ENCODE results near the gene AADACL4. TPM values are rescaled to one million over a fixed set of nuclear protein-coding genes. Genes with fewer than 3 reads are reported as not detected.

Gene AADACL4
- total RNA-seq, 1 donor from 2014 or later, result not detected

- Mint-ChIP-seq H3K27me3 (ENCODE audit: insufficient read depth) (no peaks in the 10 kb centered on the region), H3K27ac (no peak overlapping the region), H3K4me1 (ENCODE audit: low read depth) (peaks cover 31% of the 10 kb centered on the region), H3K36me3 (ENCODE audit: low read depth) (no peaks in the 10 kb centered on the region), H3K4me3 (no peak overlapping the region), H3K9me3 (no peaks in the 10 kb centered on the region)
- intact Hi-C loops (cut with micrococcal nuclease), result no loop called here
- DNase-seq (ENCODE audit: low spot score), result no peak
These were observed 21.4 kb upstream of the AADACL4 start for GRCh38 chr1:12622506-12622905.

GRCh38 chr1:12625276-12625675 is 18.6 kb upstream of the AADACL4 start:
- no peak for DNase-seq (ENCODE audit: low spot score)
- Mint-ChIP-seq H3K4me3 (no peak overlapping the region), H3K36me3 (ENCODE audit: low read depth) (no peaks in the 10 kb centered on the region), H3K4me1 (ENCODE audit: low read depth) (peaks cover 6% of the 10 kb centered on the region), H3K9me3 (no peaks in the 10 kb centered on the region), H3K27me3 (ENCODE audit: insufficient read depth) (peaks cover 3% of the 10 kb centered on the region), H3K27ac (no peak overlapping the region)
- intact Hi-C loops (cut with micrococcal nuclease), result no loop called here

GRCh38 chr1:12626888-12627287 is 17.0 kb upstream of the AADACL4 start:
- Mint-ChIP-seq H3K27me3 (ENCODE audit: insufficient read depth) (peaks cover 3% of the 10 kb centered on the region), H3K4me3 (no peak overlapping the region), H3K36me3 (ENCODE audit: low read depth) (no peaks in the 10 kb centered on the region), H3K9me3 (no peaks in the 10 kb centered on the region), H3K27ac (no peak overlapping the region), H3K4me1 (ENCODE audit: low read depth) (peaks cover 2% of the 10 kb centered on the region)
- DNase-seq (ENCODE audit: low spot score), result no peak
- intact Hi-C loops (cut with micrococcal nuclease), result no loop called here

GRCh38 chr1:12627296-12627695 is 16.6 kb upstream of the AADACL4 start:
- intact Hi-C loops (cut with micrococcal nuclease), result no loop called here
- Mint-ChIP-seq H3K4me3 (no peak overlapping the region), H3K27me3 (ENCODE audit: insufficient read depth) (peaks cover 5% of the 10 kb centered on the region)

GRCh38 chr1:12629511-12629956 is 14.4 kb upstream of the AADACL4 start:
- H3K27me3 Mint-ChIP-seq (ENCODE audit: insufficient read depth), result peaks cover 7% of the 10 kb centered on the region
- intact Hi-C loops (cut with micrococcal nuclease), result no loop called here
- no peaks in the 10 kb centered on the region for H3K36me3 Mint-ChIP-seq (ENCODE audit: low read depth)
- DNase-seq (ENCODE audit: low spot score), result no peak
- H3K27ac Mint-ChIP-seq, result no peak overlapping the region
- peaks cover 14% of the 10 kb centered on the region for H3K4me1 Mint-ChIP-seq (ENCODE audit: low read depth)
- H3K4me3 Mint-ChIP-seq, result no peak overlapping the region
- no peaks in the 10 kb centered on the region for H3K9me3 Mint-ChIP-seq

More at GRCh38 chr1:12627296-12627695, 16.6 kb upstream of the AADACL4 start:
- Mint-ChIP-seq H3K36me3 (ENCODE audit: low read depth) (no peaks in the 10 kb centered on the region), H3K9me3 (no peaks in the 10 kb centered on the region), H3K4me1 (ENCODE audit: low read depth) (peaks cover 5% of the 10 kb centered on the region), H3K27ac (no peak overlapping the region)
- DNase-seq (ENCODE audit: low spot score), result no peak

GRCh38 chr1:12629985-12630760 is 13.7 kb upstream of the AADACL4 start:
- Mint-ChIP-seq H3K27me3 (ENCODE audit: insufficient read depth) (peaks cover 7% of the 10 kb centered on the region), H3K4me3 (no peak overlapping the region), H3K27ac (no peak overlapping the region), H3K9me3 (no peaks in the 10 kb centered on the region), H3K36me3 (ENCODE audit: low read depth) (no peaks in the 10 kb centered on the region), H3K4me1 (ENCODE audit: low read depth) (peaks cover 14% of the 10 kb centered on the region)
- no peak for DNase-seq (ENCODE audit: low spot score)
- intact Hi-C loops (cut with micrococcal nuclease), result no loop called here

- no peaks in the 10 kb centered on the region for H3K9me3 Mint-ChIP-seq
These were observed 12.8 kb upstream of the AADACL4 start for GRCh38 chr1:12630946-12631530.

GRCh38 chr1:12631571-12631970 is 12.3 kb upstream of the AADACL4 start:
- intact Hi-C loops (cut with micrococcal nuclease), result no loop called here
- no peak for DNase-seq (ENCODE audit: low spot score)
- H3K9me3 Mint-ChIP-seq, result no peaks in the 10 kb centered on the region
- H3K27ac Mint-ChIP-seq, result no peak overlapping the region
- H3K36me3 Mint-ChIP-seq (ENCODE audit: low read depth), result no peaks in the 10 kb centered on the region
- H3K4me3 Mint-ChIP-seq, result no peak overlapping the region
- peaks cover 7% of the 10 kb centered on the region for H3K27me3 Mint-ChIP-seq (ENCODE audit: insufficient read depth)
- peaks cover 14% of the 10 kb centered on the region for H3K4me1 Mint-ChIP-seq (ENCODE audit: low read depth)

More at GRCh38 chr1:12630946-12631530, 12.8 kb upstream of the AADACL4 start:
- H3K4me3 Mint-ChIP-seq, result no peak overlapping the region
- intact Hi-C loops (cut with micrococcal nuclease), result no loop called here
- no peaks in the 10 kb centered on the region for H3K36me3 Mint-ChIP-seq (ENCODE audit: low read depth)
- peaks cover 7% of the 10 kb centered on the region for H3K27me3 Mint-ChIP-seq (ENCODE audit: insufficient read depth)
- no peak overlapping the region for H3K27ac Mint-ChIP-seq
- DNase-seq (ENCODE audit: low spot score), result no peak
- peaks cover 14% of the 10 kb centered on the region for H3K4me1 Mint-ChIP-seq (ENCODE audit: low read depth)

GRCh38 chr1:12634156-12634555 is 9.7 kb upstream of the AADACL4 start:
- DNase-seq (ENCODE audit: low spot score), result no peak
- Mint-ChIP-seq H3K27ac (no peak overlapping the region), H3K27me3 (ENCODE audit: insufficient read depth) (peaks cover 4% of the 10 kb centered on the region), H3K9me3 (peaks cover 14% of the 10 kb centered on the region), H3K36me3 (ENCODE audit: low read depth) (no peaks in the 10 kb centered on the region), H3K4me1 (ENCODE audit: low read depth) (peaks cover 14% of the 10 kb centered on the region), H3K4me3 (no peak overlapping the region)
- intact Hi-C loops (cut with micrococcal nuclease), result no loop called here

GRCh38 chr1:12634696-12635202 is 9.1 kb upstream of the AADACL4 start:
- H3K4me1 Mint-ChIP-seq (ENCODE audit: low read depth), result peaks cover 14% of the 10 kb centered on the region
- peaks cover 20% of the 10 kb centered on the region for H3K9me3 Mint-ChIP-seq
- H3K27me3 Mint-ChIP-seq (ENCODE audit: insufficient read depth), result peaks cover 4% of the 10 kb centered on the region
- DNase-seq (ENCODE audit: low spot score), result no peak
- H3K4me3 Mint-ChIP-seq, result no peak overlapping the region
- intact Hi-C loops (cut with micrococcal nuclease), result no loop called here
- no peak overlapping the region for H3K27ac Mint-ChIP-seq
- no peaks in the 10 kb centered on the region for H3K36me3 Mint-ChIP-seq (ENCODE audit: low read depth)

GRCh38 chr1:12636098-12636950 is 7.6 kb upstream of the AADACL4 start:
- H3K36me3 Mint-ChIP-seq (ENCODE audit: low read depth), result peaks cover 3% of the 10 kb centered on the region
- H3K9me3 Mint-ChIP-seq, result peaks cover 36% of the 10 kb centered on the region
- no peak for DNase-seq (ENCODE audit: low spot score)
- H3K27me3 Mint-ChIP-seq (ENCODE audit: insufficient read depth), result peaks cover 5% of the 10 kb centered on the region
- intact Hi-C loops (cut with micrococcal nuclease), result no loop called here
- H3K4me1 Mint-ChIP-seq (ENCODE audit: low read depth), result peaks cover 14% of the 10 kb centered on the region
- H3K4me3 Mint-ChIP-seq, result no peak overlapping the region
- H3K27ac Mint-ChIP-seq, result no peak overlapping the region

GRCh38 chr1:12637693-12638092 is 6.2 kb upstream of the AADACL4 start:
- intact Hi-C loops (cut with micrococcal nuclease), result no loop called here
- peaks cover 7% of the 10 kb centered on the region for H3K4me1 Mint-ChIP-seq (ENCODE audit: low read depth)
- peaks cover 45% of the 10 kb centered on the region for H3K9me3 Mint-ChIP-seq
- no peak overlapping the region for H3K4me3 Mint-ChIP-seq
- H3K27me3 Mint-ChIP-seq (ENCODE audit: insufficient read depth), result peaks cover 2% of the 10 kb centered on the region
- no peak overlapping the region for H3K27ac Mint-ChIP-seq
- H3K36me3 Mint-ChIP-seq (ENCODE audit: low read depth), result peaks cover 3% of the 10 kb centered on the region
- DNase-seq (ENCODE audit: low spot score), result no peak
